IMR-90 (cell line): ENCODE measurements around the gene SMOC1. TPM values are rescaled to one million over a fixed set of nuclear protein-coding genes. Genes with fewer than 3 reads are reported as not detected.

Experiments
- ATAC-seq: fragments of 200-7000 bp; cut with Tn5 transposase; 2 replicates; pipeline ENCODE4 v1.9.1; 2020; ENCODE audit warnings: low read depth, mild to moderate bottlenecking, moderate library complexity
- BruUV-seq: library from RNA; stranded (reverse); fragments of 400-500 nt; replicated peaks from 2 replicates; lab custom pipeline; 2021; lab: Mats Ljungman, UMichigan
- CTCF ChIA-PET: fragments of 300-600 bp; formaldehyde crosslinking; extraction: SDS; loops from one replicate; lab custom pipeline; 2021; ENCODE audit warnings: antibody characterized with exemption; lab: Yijun Ruan, JAX
- POLR2A ChIA-PET: fragments of 300-600 bp; sonication (Branson Sonifier 250); formaldehyde crosslinking; loops from one replicate; lab custom pipeline; 2022; ENCODE audit warnings: antibody characterized with exemption; ENCODE audit not compliant: unreplicated experiment; lab: Charles Lee
- DNase-seq: peaks from one replicate; pipeline ENCODE4 v3.0.0; 2013
- H2AFZ ChIP-seq: replicated peaks from 2 replicates; pipeline ENCODE3; 2013; ENCODE audit warnings: low read length, mild to moderate bottlenecking; ENCODE audit not compliant: poor library complexity
- H2AK5ac ChIP-seq: 2 replicates; pipeline ENCODE4 v1.6.1; 2013; ENCODE audit warnings: low read depth, low read length, inconsistent platforms
- H2AK9ac ChIP-seq: replicated peaks from 2 replicates; pipeline ENCODE3; 2013; ENCODE audit warnings: mild to moderate bottlenecking, low read depth, low read length, moderate library complexity; ENCODE audit not compliant: poor library complexity
- H2BK120ac ChIP-seq: 2 replicates; pipeline ENCODE4 v1.6.1; 2013; ENCODE audit warnings: low read depth, low read length, inconsistent platforms
- H2BK15ac ChIP-seq: 3 replicates; pipeline ENCODE4 v1.6.1; 2013; ENCODE audit warnings: low read depth, low read length, inconsistent platforms
- H2BK20ac ChIP-seq: 2 replicates; pipeline ENCODE4 v1.6.1; 2013; ENCODE audit warnings: low read depth, mild to moderate bottlenecking, inconsistent platforms, low read length, moderate library complexity
- H2BK5ac ChIP-seq: 2 replicates; pipeline ENCODE4 v1.6.1; 2013; ENCODE audit warnings: mild to moderate bottlenecking, low read depth, low read length, inconsistent platforms; ENCODE audit not compliant: poor library complexity, severe bottlenecking
- H3K14ac ChIP-seq: replicated peaks from 2 replicates; pipeline ENCODE4 v1.6.1; 2013; ENCODE audit warnings: low read depth, low read length, inconsistent platforms
- H3K18ac ChIP-seq: 2 replicates; pipeline ENCODE4 v1.6.1; 2013; ENCODE audit warnings: low read depth, low read length, control low read depth
- H3K23ac ChIP-seq: 2 replicates; pipeline ENCODE4 v1.6.1; 2013; ENCODE audit warnings: low read depth, low read length, inconsistent platforms
- H3K27ac ChIP-seq: 2 replicates; pipeline ENCODE4 v1.5.1; 2013; ENCODE audit warnings: mild to moderate bottlenecking, control low read depth, low read length; ENCODE audit not compliant: insufficient read depth
- H3K27me3 ChIP-seq: 2 replicates; pipeline ENCODE4 v1.6.1; 2013; ENCODE audit warnings: low read length; ENCODE audit not compliant: control insufficient read depth, insufficient read depth
- H3K36me3 ChIP-seq: 2 replicates; pipeline ENCODE4 v1.6.1; 2013; ENCODE audit warnings: low read length, mixed read lengths; ENCODE audit not compliant: control insufficient read depth, insufficient read depth
- H3K4ac ChIP-seq: 2 replicates; pipeline ENCODE4 v1.6.1; 2013; ENCODE audit warnings: low read depth, low read length, inconsistent platforms
- H3K4me1 ChIP-seq: 2 replicates; pipeline ENCODE4 v1.6.1; 2013; ENCODE audit warnings: low read length, mixed read lengths; ENCODE audit not compliant: control insufficient read depth, insufficient read depth
- H3K4me2 ChIP-seq: 2 replicates; pipeline ENCODE4 v1.6.1; 2013; ENCODE audit warnings: low read depth, mild to moderate bottlenecking, control low read depth, low read length, moderate library complexity
- H3K4me3 ChIP-seq: 2 replicates; pipeline ENCODE4 v1.5.1; 2013; ENCODE audit warnings: low read depth, mild to moderate bottlenecking, control low read depth, low read length, moderate library complexity; ENCODE audit not compliant: insufficient read depth
- H3K56ac ChIP-seq: 2 replicates; pipeline ENCODE4 v1.6.1; 2013; ENCODE audit warnings: low read length, inconsistent platforms; ENCODE audit not compliant: insufficient read depth; ENCODE audit errors: extremely low read depth
- H3K79me1 ChIP-seq, 2 experiments: 2 replicates each; pipeline ENCODE4 v1.6.1; 2013; ENCODE audit warnings: low read length in 2 of 2, inconsistent platforms in 1 of 2, low read depth in 1 of 2
- H3K9ac ChIP-seq: 2 replicates; pipeline ENCODE4 v1.6.1; 2013; ENCODE audit warnings: low read depth, low read length, control low read depth
- H3K9me1 ChIP-seq: 2 replicates; pipeline ENCODE4 v1.6.1; 2013; ENCODE audit warnings: low read length, inconsistent platforms; ENCODE audit not compliant: insufficient read depth
- H3K9me3 ChIP-seq: 2 replicates; pipeline ENCODE4 v1.6.1; 2013; ENCODE audit warnings: low read length; ENCODE audit not compliant: control insufficient read depth, insufficient read depth
- H4K20me1 ChIP-seq: 2 replicates; pipeline ENCODE4 v1.6.1; 2013; ENCODE audit warnings: low read length, inconsistent platforms; ENCODE audit not compliant: insufficient read depth
- H4K5ac ChIP-seq: 2 replicates; pipeline ENCODE4 v1.6.1; 2013; ENCODE audit warnings: mild to moderate bottlenecking, low read depth, low read length, control low read depth
- H4K8ac ChIP-seq, 2 experiments: 2 replicates each; pipeline ENCODE4 v1.6.1; 2013; ENCODE audit warnings: low read depth in 2 of 2, low read length in 2 of 2, control low read depth in 1 of 2, inconsistent platforms in 1 of 2
- H4K91ac ChIP-seq: 2 replicates; pipeline ENCODE4 v1.6.1; 2013; ENCODE audit warnings: low read depth, low read length, inconsistent platforms; ENCODE audit not compliant: insufficient read depth
- ELK1 ChIP-seq: fragments of 150-350 bp; IDR thresholded peaks from 2 replicates; pipeline ENCODE4 v1.6.1; 2016; ENCODE audit warnings: low read depth, mild to moderate bottlenecking, low read length, moderate library complexity, borderline replicate concordance
- FOS ChIP-seq: fragments of 150-350 bp; IDR thresholded peaks from 2 replicates; pipeline ENCODE4 v1.6.1; 2016; ENCODE audit warnings: low read depth, low read length
- MXI1 ChIP-seq: IDR thresholded peaks from 2 replicates; pipeline ENCODE4 v1.6.1; 2012; ENCODE audit warnings: low read depth, mild to moderate bottlenecking, low read length, moderate library complexity, borderline replicate concordance
- NFE2L2 ChIP-seq: fragments of 150-350 bp; IDR thresholded peaks from 2 replicates; pipeline ENCODE4 v1.6.1; 2016; ENCODE audit warnings: low read depth, mild to moderate bottlenecking, low read length
- POLR2A ChIP-seq: IDR thresholded peaks from 2 replicates; pipeline ENCODE4 v1.6.1; 2012; ENCODE audit warnings: mild to moderate bottlenecking, low read depth, low read length
- RFX5 ChIP-seq: IDR thresholded peaks from 2 replicates; pipeline ENCODE4 v1.8.0; 2012; ENCODE audit warnings: low read depth, mild to moderate bottlenecking, low read length, moderate library complexity
- SMC3 ChIP-seq: fragments of 150-350 bp; IDR thresholded peaks from 2 replicates; pipeline ENCODE4 v1.6.1; 2016; ENCODE audit warnings: low read depth, mild to moderate bottlenecking, antibody characterized with exemption, low read length, moderate library complexity
- WGBS, 2 experiments: methylation state at CpG; one replicate each; pipeline versions ENCODE4 v1.1.5 to v1.1.7; 2013; ENCODE audit warnings: missing lambda C conversion rate in 2 of 2; ENCODE audit not compliant: insufficient read length in 1 of 2; ENCODE audit errors: extremely low coverage in 2 of 2; 5-methylcytosine and 5-hydroxymethylcytosine counted together
- dilution Hi-C: fragments of 300-500 bp; cut with HindIII; formaldehyde crosslinking; loops from one replicate; pipeline ENCODE4 v1.14.3; 2018; ENCODE audit warnings: low sequenced_read_pairs; ENCODE audit not compliant: unreplicated experiment
- in situ Hi-C: fragments of 300-500 bp; cut with MboI; formaldehyde crosslinking; loops from 3 replicates; pipeline ENCODE4 v1.14.3; 2019; ENCODE audit warnings: low sequenced_read_pairs, inconsistent platforms, mixed read lengths
- intact Hi-C: fragments of 100-400 bp; cut with micrococcal nuclease; formaldehyde crosslinking; loops from 2 replicates; pipeline ENCODE4 v1.10.0; 2022
- polyA plus RNA-seq, 3 experiments: library from polyadenylated mRNA; depleted of rRNA; stranded (reverse); fragments of >200 nt; gene quantifications; 2 replicates each; pipeline ENCODE4 v1.2.3, GENCODE V29; 2012; ENCODE audit warnings: low replicate concordance in 1 of 3
- total RNA-seq: library from RNA; depleted of rRNA; stranded (reverse); fragments of >200 nt; gene quantifications from 2 replicates; pipeline ENCODE4 v1.2.3, GENCODE V29; 2012

SMOC1 gene
- total and polyA plus RNA-seq, 2 of the 4 experiments (the other 2 are of a cell fraction), result 0.90 to 4.1 TPM

- TF ChIP-seq POLR2A (no peak), SMC3 (no peak), FOS (no peak)
These were observed 129.4 kb downstream of the SMOC1 start (continued) for GRCh38 chr14:70008284-70009262.

- Histone ChIP-seq H2BK15ac (no peak overlapping the region), H4K5ac (no peak overlapping the region), H3K23ac (no peak overlapping the region), H3K14ac (no peak overlapping the region), H3K56ac (no peak overlapping the region), H3K27me3 (no peaks in the 10 kb centered on the region), H3K79me1 (no peaks in the 10 kb centered on the region), H3K9me3 (no peaks in the 10 kb centered on the region), H2BK5ac (no peak overlapping the region), H3K4ac (no peak overlapping the region), H3K4me3 (no peak overlapping the region), H3K4me1 (peaks cover 6% of the 10 kb centered on the region), H3K9ac (no peak overlapping the region), H4K20me1 (no peaks in the 10 kb centered on the region), H3K27ac (no peak overlapping the region), H3K36me3 (peaks cover 8% of the 10 kb centered on the region), H2AK9ac (no peak overlapping the region), H2BK20ac (no peak overlapping the region), H3K4me2 (no peak overlapping the region), H2AK5ac (no peak overlapping the region), H4K8ac (no peak overlapping the region), H3K18ac (no peak overlapping the region), H2AFZ (peak overlapping the region; percentile 26), H4K91ac (no peak overlapping the region), H3K9me1 (no peaks in the 10 kb centered on the region), H2BK120ac (no peak overlapping the region)
- ChIA-PET POLR2A (no interaction called here), CTCF (no interaction called here)
- in situ Hi-C loops (loop anchor here (25.0 kb wide), 1 partner anchor 423 kb away; no protein-coding TSS in a partner anchor), intact Hi-C loops (no loop called here), dilution Hi-C loops (no loop called here)
- ATAC-seq, result peak; percentile 18; the same call in 1 of the 2 replicates
- TF ChIP-seq ELK1 (no peak), MXI1 (no peak), RFX5 (no peak), NFE2L2 (no peak)
- 82% methylated on average over 3 of the region's 8 CpGs; no CpG with 5 or more reads in 1 of the 2 experiments for WGBS, 2 experiments
- BruUV-seq, result no TSS peak
- no peak for DNase-seq
These were observed 130.7 kb downstream of the SMOC1 start for GRCh38 chr14:70009961-70010360.
